ENCODE data around the gene DOK6.

The DOK6 gene

DNA sequence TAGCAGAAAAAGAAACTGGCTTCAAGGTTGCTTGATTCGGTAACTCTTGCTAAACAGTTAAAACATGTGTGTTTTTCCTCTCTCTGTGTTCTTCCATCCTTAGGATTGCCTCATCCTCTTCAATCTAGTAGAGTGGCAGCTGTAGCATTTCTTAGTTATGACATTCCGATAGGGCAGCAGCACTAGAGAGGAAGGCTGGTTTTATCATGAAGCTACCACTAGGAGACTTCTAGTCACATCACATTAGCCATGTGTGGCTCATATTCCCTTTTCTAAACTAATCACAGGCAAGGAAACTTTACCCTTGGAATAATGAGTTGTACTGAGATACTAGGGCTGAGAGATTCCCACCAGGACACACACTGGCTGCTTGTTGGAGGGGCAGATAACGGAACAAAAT, 187.6 kb downstream of the DOK6 start:
- Mint-ChIP-seq H3K27ac (no peak overlapping the region), H3K36me3 (ENCODE audit: low read depth) (no peaks in the 10 kb centered on the region), H3K4me1 (peaks cover 16% of the 10 kb centered on the region), H3K9me3 (no peaks in the 10 kb centered on the region), H3K27me3 (ENCODE audit: low read depth) (no peaks in the 10 kb centered on the region), H3K4me3 (no peak overlapping the region)
- TF ChIP-seq, protein P1, sequence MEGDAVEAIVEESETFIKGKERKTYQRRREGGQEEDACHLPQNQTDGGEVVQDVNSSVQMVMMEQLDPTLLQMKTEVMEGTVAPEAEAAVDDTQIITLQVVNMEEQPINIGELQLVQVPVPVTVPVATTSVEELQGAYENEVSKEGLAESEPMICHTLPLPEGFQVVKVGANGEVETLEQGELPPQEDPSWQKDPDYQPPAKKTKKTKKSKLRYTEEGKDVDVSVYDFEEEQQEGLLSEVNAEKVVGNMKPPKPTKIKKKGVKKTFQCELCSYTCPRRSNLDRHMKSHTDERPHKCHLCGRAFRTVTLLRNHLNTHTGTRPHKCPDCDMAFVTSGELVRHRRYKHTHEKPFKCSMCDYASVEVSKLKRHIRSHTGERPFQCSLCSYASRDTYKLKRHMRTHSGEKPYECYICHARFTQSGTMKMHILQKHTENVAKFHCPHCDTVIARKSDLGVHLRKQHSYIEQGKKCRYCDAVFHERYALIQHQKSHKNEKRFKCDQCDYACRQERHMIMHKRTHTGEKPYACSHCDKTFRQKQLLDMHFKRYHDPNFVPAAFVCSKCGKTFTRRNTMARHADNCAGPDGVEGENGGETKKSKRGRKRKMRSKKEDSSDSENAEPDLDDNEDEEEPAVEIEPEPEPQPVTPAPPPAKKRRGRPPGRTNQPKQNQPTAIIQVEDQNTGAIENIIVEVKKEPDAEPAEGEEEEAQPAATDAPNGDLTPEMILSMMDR (IDR thresholded peaks at IDR 0.05; ENCODE audit: unreplicated experiment in 3 of 3) = no peak

DNA sequence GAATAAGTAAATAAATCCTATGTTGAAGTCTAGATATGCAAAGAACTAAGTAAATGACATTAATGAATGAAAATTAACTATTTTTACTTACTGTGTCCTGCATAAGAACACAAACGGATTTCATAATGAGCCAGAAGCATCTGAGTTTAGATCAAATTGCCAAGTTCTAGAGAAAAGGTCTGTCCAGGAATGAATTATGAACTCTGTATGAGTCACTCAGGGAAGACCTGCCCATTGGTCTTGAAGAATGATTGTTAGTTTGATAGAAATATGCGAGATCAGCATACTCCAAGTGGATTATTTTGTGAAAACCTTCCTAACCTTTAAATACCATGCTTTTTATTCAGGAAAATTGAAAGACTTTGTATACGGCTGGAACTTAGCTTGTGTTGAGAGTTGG, 189.5 kb downstream of the DOK6 start:
- Mint-ChIP-seq H3K27me3 (ENCODE audit: low read depth) (no peaks in the 10 kb centered on the region), H3K9me3 (peaks cover 2% of the 10 kb centered on the region), H3K36me3 (ENCODE audit: low read depth) (peaks cover 6% of the 10 kb centered on the region), H3K4me1 (peaks cover 16% of the 10 kb centered on the region), H3K27ac (no peak overlapping the region), H3K4me3 (no peak overlapping the region)
- TF ChIP-seq, protein P1 (IDR thresholded peaks at IDR 0.05; ENCODE audit: unreplicated experiment in 3 of 3) = no peak

DNA sequence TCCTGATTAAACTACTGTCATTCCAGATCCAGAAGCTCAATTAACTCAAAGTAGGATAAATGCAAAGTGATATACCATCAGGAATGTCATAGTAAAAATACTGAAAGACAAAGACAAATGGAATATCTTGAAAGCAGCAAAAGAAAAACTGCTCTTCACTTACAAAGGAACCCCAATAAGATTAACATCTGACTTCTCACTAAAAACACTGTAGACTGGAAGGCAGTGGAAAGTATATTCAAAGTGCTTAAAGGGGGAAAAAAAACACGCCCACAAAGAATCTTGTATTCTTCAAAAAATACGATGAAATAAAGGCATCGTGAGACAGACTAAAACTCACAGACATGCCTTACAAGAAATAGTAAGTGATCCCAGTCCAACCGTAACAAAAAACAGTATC, 195.7 kb downstream of the DOK6 start:
- peaks cover 33% of the 10 kb centered on the region for H3K36me3 Mint-ChIP-seq (ENCODE audit: low read depth)
- no peaks in the 10 kb centered on the region for H3K27me3 Mint-ChIP-seq (ENCODE audit: low read depth)
- no peak overlapping the region for H3K4me3 Mint-ChIP-seq
- peaks cover 17% of the 10 kb centered on the region for H3K9me3 Mint-ChIP-seq
- H3K27ac Mint-ChIP-seq = no peak overlapping the region
- no peaks in the 10 kb centered on the region for H3K4me1 Mint-ChIP-seq
- TF ChIP-seq, protein P1 (IDR thresholded peaks at IDR 0.05; ENCODE audit: unreplicated experiment in 3 of 3) = no peak

DNA sequence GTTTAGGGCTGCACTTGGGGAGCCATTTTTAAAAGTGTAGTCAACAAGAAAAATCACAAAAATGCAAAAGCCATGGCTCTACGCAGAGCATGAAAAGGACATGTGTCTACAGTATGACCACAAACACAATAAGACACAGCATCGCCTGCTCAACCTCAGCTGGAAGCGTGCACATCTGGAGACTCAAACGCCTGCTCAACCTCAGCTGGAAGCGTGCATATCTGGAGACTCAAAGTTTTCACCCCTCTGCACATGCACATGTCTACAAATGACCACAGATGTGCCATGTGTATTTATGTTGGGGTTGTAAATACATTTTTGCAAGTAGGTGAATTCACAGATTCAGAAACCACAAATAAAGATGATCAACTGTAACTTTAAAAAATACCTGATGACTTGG, 196.9 kb downstream of the DOK6 start:
- TF ChIP-seq, protein P1 (IDR thresholded peaks at IDR 0.05; ENCODE audit: unreplicated experiment in 3 of 3) = no peak
- Mint-ChIP-seq H3K4me3 (no peak overlapping the region), H3K27me3 (ENCODE audit: low read depth) (no peaks in the 10 kb centered on the region), H3K36me3 (ENCODE audit: low read depth) (peaks cover 37% of the 10 kb centered on the region), H3K9me3 (peaks cover 17% of the 10 kb centered on the region), H3K27ac (no peak overlapping the region), H3K4me1 (no peaks in the 10 kb centered on the region)

DNA sequence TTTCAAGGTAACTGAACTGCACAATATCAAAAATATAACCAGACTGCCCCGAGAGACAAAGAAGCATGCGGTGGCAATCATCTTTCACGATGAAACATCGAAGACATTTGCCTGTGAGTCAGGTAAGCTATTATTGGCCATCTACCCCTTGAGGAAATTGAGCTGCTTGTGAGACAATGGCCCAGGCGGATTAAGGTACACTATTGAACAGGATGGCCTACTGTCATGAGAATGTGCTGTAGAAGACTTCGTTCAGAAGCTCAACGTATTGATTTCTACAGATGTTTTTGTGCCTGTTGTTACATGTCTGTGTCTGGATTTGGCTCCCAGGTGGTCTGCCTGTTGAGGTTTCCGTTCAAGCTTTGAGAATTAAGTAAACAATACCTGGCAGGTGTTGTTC, 198.7 kb downstream of the DOK6 start:
- no peak overlapping the region for H3K27ac Mint-ChIP-seq
- TF ChIP-seq, protein P1 (IDR thresholded peaks at IDR 0.05; ENCODE audit: unreplicated experiment in 3 of 3) = no peak

DNA sequence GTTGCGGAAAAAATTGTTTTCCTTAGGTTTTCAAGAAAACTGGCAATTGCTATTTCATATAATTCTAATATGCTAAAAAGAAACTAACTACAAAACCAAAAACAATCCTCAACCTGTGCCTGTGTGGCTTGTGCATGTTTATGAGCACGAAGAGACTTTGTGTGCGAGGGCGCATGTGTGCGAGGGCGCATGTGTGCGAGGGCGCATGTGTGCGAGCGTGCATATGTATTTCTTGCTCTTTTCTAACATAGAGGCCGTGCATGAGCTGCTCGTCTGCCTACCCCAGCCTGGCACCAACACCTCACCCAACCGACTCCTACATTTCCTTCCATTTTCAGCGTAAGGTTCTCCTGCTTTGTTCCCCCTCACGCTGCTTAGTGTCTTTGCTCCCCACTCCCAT, 211.6 kb downstream of the DOK6 start:
- H3K36me3 Mint-ChIP-seq (ENCODE audit: low read depth) = peaks cover 3% of the 10 kb centered on the region
- no peak overlapping the region for H3K4me3 Mint-ChIP-seq
- H3K27ac Mint-ChIP-seq = no peak overlapping the region
- TF ChIP-seq, protein P1 (IDR thresholded peaks at IDR 0.05; ENCODE audit: unreplicated experiment in 3 of 3) = no peak
- H3K9me3 Mint-ChIP-seq = no peaks in the 10 kb centered on the region
- H3K27me3 Mint-ChIP-seq (ENCODE audit: low read depth) = no peaks in the 10 kb centered on the region
- H3K4me1 Mint-ChIP-seq = no peaks in the 10 kb centered on the region

More for the DNA sequence above, 198.7 kb downstream of the DOK6 start:
- peaks cover 17% of the 10 kb centered on the region for H3K9me3 Mint-ChIP-seq
- H3K27me3 Mint-ChIP-seq (ENCODE audit: low read depth) = no peaks in the 10 kb centered on the region
- H3K36me3 Mint-ChIP-seq (ENCODE audit: low read depth) = peaks cover 36% of the 10 kb centered on the region
- H3K4me1 Mint-ChIP-seq = no peaks in the 10 kb centered on the region
- H3K4me3 Mint-ChIP-seq = no peak overlapping the region
